Heart right ventricle (tissue), 16 donors: ENCODE data around the gene UBE2D3. TPM values are rescaled to one million over a fixed set of nuclear protein-coding genes. Genes with fewer than 3 reads are reported as not detected.
A peak's percentile ranks its signal among the peaks of the same experiment; 100 is the strongest.

ENCODE experiments used
- ATAC-seq, 8 donors: fragments of 200-7000 bp; cut with Tn5 transposase; one replicate each; pipeline ENCODE4 v1.9.1; 2020; ENCODE audit warnings: mild to moderate bottlenecking in 8 of 8, moderate library complexity in 8 of 8, moderate number of reproducible peaks in 1 of 8
- DNase-seq, 2 donors: peaks; one replicate each; pipeline ENCODE4 v3.0.0-alpha.2; 2020
- H3K27ac ChIP-seq, 10 donors: fragments of 200-600 bp; sonication (generic) in 2 of 10; one replicate each; pipeline versions ENCODE4 v1.5.0 to v1.8.0; 2020 to 2022; ENCODE audit warnings: mild to moderate bottlenecking in 3 of 10
- H3K27me3 ChIP-seq, 7 donors: fragments of 200-600 bp; one replicate each; pipeline ENCODE4 v1.8.0; 2021 to 2022; ENCODE audit warnings: mild to moderate bottlenecking in 2 of 7
- H3K36me3 ChIP-seq, 9 donors: fragments of 200-600 bp; sonication (generic) in 1 of 9; one replicate each; pipeline versions ENCODE4 v1.5.0 to v1.8.0; 2020 to 2022; ENCODE audit warnings: mild to moderate bottlenecking in 2 of 9
- H3K4me1 ChIP-seq, 9 donors: fragments of 200-600 bp; sonication (generic) in 1 of 9; one replicate each; pipeline versions ENCODE4 v1.5.0 to v1.8.0; 2020 to 2022; ENCODE audit warnings: mild to moderate bottlenecking in 4 of 9
- H3K4me3 ChIP-seq, 10 donors: fragments of 200-600 bp; sonication (generic) in 2 of 10; one replicate each; pipeline versions ENCODE4 v1.5.0 to v1.8.0; 2020 to 2022; ENCODE audit warnings: mild to moderate bottlenecking in 7 of 10, moderate library complexity in 2 of 10
- H3K9me3 ChIP-seq, 11 donors: fragments of 200-600 bp in 10 of 11; sonication (generic) in 2 of 11; one replicate each; pipeline versions ENCODE4 v1.5.0 to v1.8.0; 2013 to 2022; ENCODE audit warnings: mild to moderate bottlenecking in 2 of 11, control low read depth in 1 of 11, moderate library complexity in 1 of 11
- WGBS, 2 donors: extraction: QIAGEN DNeasy Blood & Tissue Kit; methylation state at CpG; one replicate each; pipeline ENCODE4 v1.1.7; 2013; ENCODE audit warnings: inconsistent platforms in 1 of 2; 5-methylcytosine and 5-hydroxymethylcytosine counted together
- intact Hi-C, 10 donors: fragments of 100-400 bp; cut with DNase I; formaldehyde crosslinking; loops; one replicate each; pipeline versions ENCODE4 v1.11.1 to v1.14.2; 2022
- polyA plus RNA-seq, 2 donors: library from polyadenylated mRNA; stranded (reverse); fragments of 200-250 nt; gene quantifications; one replicate each; pipeline ENCODE4 v1.2.3, GENCODE V29; 2013
- total RNA-seq, 10 donors: library from RNA; stranded (reverse); fragmentation: NEBNext Ultra II Directional in 3 of 10; extraction: Animal tissue kit (Norgen Biotek cat#: 25700) in 3 of 10; gene quantifications; one replicate each; pipeline versions ENCODE4 v1.2.1 to v1.2.4, GENCODE V29; 2021 to 2023
- TF ChIP-seq, protein P1 (sequence below), 9 donors: fragments of 200-600 bp; sonication (generic) in 2 of 9; IDR thresholded peaks; one replicate each; pipeline versions ENCODE4 v1.5.0 to v1.8.0; 2021 to 2022; ENCODE audit warnings: antibody characterized with exemption in 9 of 9, mild to moderate bottlenecking in 5 of 9, moderate library complexity in 1 of 9
- donor health status: Arrhythmogenic right ventricular cardiomyopathy.
- donor health status: ischemic (EF 13 %, LVEDD 7.1; RV severe dilation, severe dysfunction).
- donor health status: healthy with polysubstance abuse.
- donor health status: DM: no; HTN: yes; CAD: no.
- donor health status: DM: no; HTN: no; CAD: no.
- donor health status: ischemic (EF 25% LVEDD 6.9; RV normal size, moderate dysfunction).
- donor health status: ischemic (EF 25% LVEDD 5.7; RV mildly dilated, moderate dysfunction).
- donor health status: healthy.
- donor health status: DM: yes; HTN: yes; CAD: no.
- donor health status: Ischemic cardiomyopathy.
- donor health status: ischemic (EF 35%, LVEDD 5.7; RV mildly dilated, moderate dysfunction).
- donor health status: nonischemic (EF 11% LVEDD 7.7; RV severe dilation, severe dysfunction).
- donor health status: DM: yes; HTN: yes; CAD: no.
- donor health status: PGD.
- donor health status: ischemic (EF 29% LVEDD 5.4; RV normal size, mild dysfunction).
- donor health status: nonischemic (EF 23%, LVEDD 6.1; RV moderate dilation, normal function).

Gene UBE2D3
- total and polyA plus RNA-seq, 12 donors: 99.3 to 297 (median 247) TPM

DNA sequence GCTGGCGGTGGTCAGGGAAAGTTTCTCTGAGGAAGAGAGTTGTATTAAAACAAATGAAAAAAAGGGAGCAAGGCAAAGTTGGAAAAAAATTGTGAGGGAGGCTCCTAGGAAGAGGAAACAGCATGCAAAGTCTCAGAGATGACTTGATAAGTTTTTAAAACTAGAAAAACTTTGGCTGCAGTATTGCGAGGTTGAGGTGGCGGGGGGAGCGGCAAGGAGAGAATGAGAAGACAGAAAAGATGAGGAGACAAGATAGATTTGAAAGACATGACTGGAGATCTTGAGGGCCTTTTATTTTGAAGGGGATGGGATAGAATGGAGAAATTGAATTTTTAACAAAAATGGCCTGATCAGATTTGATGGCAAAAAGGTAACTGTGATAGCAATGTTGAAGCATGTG is 4.8 kb upstream of the UBE2D3 start:
- no peak for DNase-seq
- H3K27ac ChIP-seq: no peak overlapping the region
- no peak for ATAC-seq
- H3K4me3 ChIP-seq: no peak overlapping the region
- TF ChIP-seq, protein P1, sequence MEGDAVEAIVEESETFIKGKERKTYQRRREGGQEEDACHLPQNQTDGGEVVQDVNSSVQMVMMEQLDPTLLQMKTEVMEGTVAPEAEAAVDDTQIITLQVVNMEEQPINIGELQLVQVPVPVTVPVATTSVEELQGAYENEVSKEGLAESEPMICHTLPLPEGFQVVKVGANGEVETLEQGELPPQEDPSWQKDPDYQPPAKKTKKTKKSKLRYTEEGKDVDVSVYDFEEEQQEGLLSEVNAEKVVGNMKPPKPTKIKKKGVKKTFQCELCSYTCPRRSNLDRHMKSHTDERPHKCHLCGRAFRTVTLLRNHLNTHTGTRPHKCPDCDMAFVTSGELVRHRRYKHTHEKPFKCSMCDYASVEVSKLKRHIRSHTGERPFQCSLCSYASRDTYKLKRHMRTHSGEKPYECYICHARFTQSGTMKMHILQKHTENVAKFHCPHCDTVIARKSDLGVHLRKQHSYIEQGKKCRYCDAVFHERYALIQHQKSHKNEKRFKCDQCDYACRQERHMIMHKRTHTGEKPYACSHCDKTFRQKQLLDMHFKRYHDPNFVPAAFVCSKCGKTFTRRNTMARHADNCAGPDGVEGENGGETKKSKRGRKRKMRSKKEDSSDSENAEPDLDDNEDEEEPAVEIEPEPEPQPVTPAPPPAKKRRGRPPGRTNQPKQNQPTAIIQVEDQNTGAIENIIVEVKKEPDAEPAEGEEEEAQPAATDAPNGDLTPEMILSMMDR (IDR thresholded peaks at IDR 0.05): no peak
- peaks cover 0 to 42% (median 15%) of the 10 kb centered on the region in 9 donors for H3K4me1 ChIP-seq
- no peaks in the 10 kb centered on the region for H3K9me3 ChIP-seq
- no peaks in the 10 kb centered on the region for H3K36me3 ChIP-seq
- intact Hi-C loops: loop anchor here in 1 of 10 donors (5.0 kb wide), 1 partner anchor 35 kb away; the partner anchor contains the start of gene CISD2
- H3K27me3 ChIP-seq: no peaks in the 10 kb centered on the region
- WGBS, 2 donors: 90 to 96% methylated on average over 4 of the region's 4 CpGs

DNA sequence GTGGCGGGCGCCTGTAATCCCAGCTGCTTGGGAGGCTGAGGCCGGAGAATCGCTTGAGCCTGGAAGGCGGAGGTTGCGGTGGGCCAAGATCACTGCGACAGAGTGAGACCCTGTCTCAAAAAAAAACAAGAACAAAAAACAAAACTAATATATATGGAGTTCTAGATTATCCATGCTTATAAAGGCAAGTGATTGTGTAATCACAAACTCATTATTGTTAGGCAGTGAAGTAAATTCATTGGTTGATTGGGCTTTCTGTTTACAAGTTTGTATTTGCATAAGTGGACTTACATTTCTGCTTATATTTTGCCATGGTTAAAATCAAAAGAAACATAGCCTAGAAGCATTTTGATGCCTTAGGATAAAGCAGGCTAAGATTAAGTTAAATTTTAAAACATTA is 2.5 kb upstream of the UBE2D3 start:
- 94% methylated on average over 7 of the region's 7 CpGs for WGBS, 2 donors
- no peaks in the 10 kb centered on the region for H3K27me3 ChIP-seq
- peak overlapping the region in 1 of 10 donors; percentile 99 for H3K27ac ChIP-seq
- intact Hi-C loops: loop anchor here in 9 of 10 donors (2.0 to 10.0 kb wide), 9 partner anchors 37 to 328 kb away; partner anchors contain the start of genes CISD2 (in 5 of the 9), MANBA (in 3 of the 9), NFKB1 (in 2 of the 9) and SLC9B1 (in 2 of the 9)
- no peaks in the 10 kb centered on the region for H3K9me3 ChIP-seq
- peaks cover 0 to 43% (median 15%) of the 10 kb centered on the region in 9 donors for H3K4me1 ChIP-seq
- ATAC-seq (no peak), DNase-seq (no peak)
- H3K4me3 ChIP-seq: no peak overlapping the region
- peaks cover 0 to 3% (median 0%) of the 10 kb centered on the region in 9 donors for H3K36me3 ChIP-seq
- TF ChIP-seq, protein P1 (IDR thresholded peaks at IDR 0.05): no peak

DNA sequence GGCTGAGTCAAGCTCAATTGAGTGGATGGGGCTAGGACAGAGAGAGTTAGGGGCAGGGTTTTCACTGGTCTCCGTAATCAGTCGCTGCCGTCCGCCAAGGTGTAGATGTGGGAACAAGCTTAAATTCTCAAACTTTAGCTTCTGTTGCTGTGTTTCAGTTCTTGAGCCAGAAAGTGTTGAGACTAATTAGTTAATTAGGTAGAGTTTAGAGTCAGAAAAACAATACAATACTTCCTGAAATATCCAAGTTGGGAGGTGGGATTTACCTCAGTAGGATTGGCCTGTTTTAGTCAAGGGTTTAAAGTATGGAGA is 1.1 kb upstream of the UBE2D3 start:
- ATAC-seq: no peak
- intact Hi-C loops: loop anchor here in 8 of 10 donors (2.0 to 10.0 kb wide), 9 partner anchors 39 to 326 kb away; partner anchors contain the start of genes CISD2 (in 4 of the 8), MANBA (in 3 of the 8), NFKB1 (in 2 of the 8) and SLC9B1 (in 2 of the 8)
- DNase-seq: no peak
- Histone ChIP-seq H3K36me3 (peaks cover 0 to 15% (median 0%) of the 10 kb centered on the region in 9 donors), H3K27me3 (no peaks in the 10 kb centered on the region), H3K9me3 (no peaks in the 10 kb centered on the region), H3K4me1 (peaks cover 2 to 54% (median 27%) of the 10 kb centered on the region in 9 donors), H3K27ac (peak overlapping the region; percentile 97 to 100 (median 100)), H3K4me3 (peak overlapping the region; percentile 71 to 94 (median 88))
- TF ChIP-seq, protein P1 (IDR thresholded peaks at IDR 0.05): no peak
- WGBS, 2 donors: 1 to 2% methylated on average over 4 of the region's 4 CpGs

DNA sequence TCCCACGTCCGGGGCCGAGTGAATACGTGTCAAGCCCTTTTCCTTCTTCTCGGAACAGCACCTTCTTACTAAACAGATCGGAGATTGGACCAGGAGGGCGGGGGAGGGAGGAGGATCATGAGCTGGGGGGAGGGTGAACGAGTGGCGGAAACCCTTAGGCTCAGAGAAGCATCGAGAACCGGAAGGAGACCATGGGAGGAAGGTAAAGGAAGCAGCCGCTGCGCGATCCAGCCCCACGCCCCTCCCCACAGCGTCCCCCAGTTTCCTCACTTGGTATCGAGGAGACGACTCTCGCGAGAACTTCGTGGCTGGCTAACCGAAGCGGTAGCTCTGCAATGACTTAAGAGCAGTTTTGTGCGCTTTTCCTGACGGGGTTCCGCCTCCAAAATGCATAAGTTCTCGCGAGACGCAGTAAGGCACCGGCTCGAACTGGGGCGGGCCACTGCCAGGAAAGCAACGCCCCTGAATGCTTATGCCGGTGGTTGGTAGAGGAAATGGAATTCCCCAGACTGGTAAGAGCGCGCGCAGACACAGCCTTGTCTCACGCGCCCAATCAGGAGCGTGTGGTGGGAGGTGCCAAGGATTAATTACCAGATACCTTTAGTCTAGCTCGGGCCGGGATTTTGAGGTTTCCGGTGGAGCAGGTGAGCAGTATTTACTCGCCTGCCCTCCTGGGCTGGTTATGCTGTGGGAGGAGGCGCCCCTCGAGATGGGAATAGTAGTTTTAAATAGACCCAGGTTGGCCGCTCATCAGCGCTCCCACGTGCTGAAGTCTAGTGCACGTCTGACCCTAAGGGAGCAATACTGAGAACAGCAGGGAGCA is 534 bp upstream of the UBE2D3 start:
- TF ChIP-seq, protein P1 (IDR thresholded peaks at IDR 0.05): peak in 4 of 9 donors; percentile 6 to 38 (median 18)
- 0% methylated on average over 50 of the region's 50 CpGs for WGBS, 2 donors
- Histone ChIP-seq H3K36me3 (peaks cover 0 to 21% (median 0%) of the 10 kb centered on the region in 9 donors), H3K4me3 (peak overlapping the region; percentile 71 to 94 (median 88)), H3K27me3 (no peaks in the 10 kb centered on the region), H3K27ac (peak overlapping the region; percentile 97 to 100 (median 100)), H3K4me1 (peaks cover 2 to 54% (median 33%) of the 10 kb centered on the region in 9 donors), H3K9me3 (no peaks in the 10 kb centered on the region)
- intact Hi-C loops: loop anchor here in 8 of 10 donors (1.0 to 10.0 kb wide), 10 partner anchors 39 to 326 kb away; partner anchors contain the start of genes CISD2 (in 8 of the 8), MANBA (in 3 of the 8), NFKB1 (in 2 of the 8) and SLC9B1 (in 2 of the 8)
- peak; percentile 97 to 100 for DNase-seq
- peak; percentile 83 to 93 (median 88) for ATAC-seq
